HG02943 (cell line): ENCODE measurements around the gene LYST.
"Not testable (repeated sequence)": the region's sequence is repeated elsewhere in the genome, so short reads cannot be mapped to it uniquely, and the experiment has no call there.

Source experiments
- ATAC-seq: cut with Tn5 transposase; IDR thresholded peaks from one replicate; pipeline ENCODE4 v1.9.1; 2021; ENCODE audit warnings: mild to moderate bottlenecking, low read depth, moderate library complexity; ENCODE audit not compliant: unreplicated experiment

The LYST gene

GRCh38 chr1:235669277-235669676 lies 197.4 kb downstream of the LYST start:
- ATAC-seq: no peak

- no peak for ATAC-seq
These were observed 203.1 kb downstream of the LYST start for GRCh38 chr1:235663628-235664027.

GRCh38 chr1:235661568-235661967 lies 205.1 kb downstream of the LYST start:
- no peak for ATAC-seq

- ATAC-seq: no peak
These were observed 207.4 kb downstream of the LYST start for GRCh38 chr1:235659186-235659771.

GRCh38 chr1:235657747-235658526 lies 208.8 kb downstream of the LYST start:
- no peak for ATAC-seq

- ATAC-seq: no peak
These were observed 209.4 kb downstream of the LYST start for GRCh38 chr1:235657269-235657668.

- ATAC-seq: no peak
These were observed 214.3 kb downstream of the LYST start for GRCh38 chr1:235652364-235652763.

GRCh38 chr1:235651170-235651806 lies 215.4 kb downstream of the LYST start:
- ATAC-seq: no peak

GRCh38 chr1:235650341-235651169 lies 216.2 kb downstream of the LYST start:
- ATAC-seq: no peak

- no peak for ATAC-seq
These were observed 217.1 kb downstream of the LYST start, which contains the start of gene GNG4 for GRCh38 chr1:235649368-235650163. Gene GNG4 (minus strand): TSS chr1:235649784. CDS start chr1:235583838, 65,946 bp downstream.

- no peak for ATAC-seq
These were observed 217.7 kb downstream of the LYST start for GRCh38 chr1:235648954-235649367.

- ATAC-seq: no peak
These were observed 218.2 kb downstream of the LYST start for GRCh38 chr1:235648407-235648907.

GRCh38 chr1:235647537-235647936 lies 219.2 kb downstream of the LYST start:
- not testable (repeated sequence) for ATAC-seq

GRCh38 chr1:235646463-235646862 lies 220.2 kb downstream of the LYST start:
- no peak for ATAC-seq

GRCh38 chr1:235644693-235645305 lies 221.9 kb downstream of the LYST start:
- ATAC-seq: no peak

- no peak for ATAC-seq
These were observed 222.6 kb downstream of the LYST start for GRCh38 chr1:235643837-235644692.

- no peak for ATAC-seq
These were observed 223.7 kb downstream of the LYST start for GRCh38 chr1:235642943-235643371.
